Neural progenitor cell (in vitro differentiated cells): Measurements from ENCODE around the gene FBP2. TPM values are rescaled to one million over a fixed set of nuclear protein-coding genes. Genes with fewer than 3 reads are reported as not detected.
A peak's percentile ranks its signal among the peaks of the same experiment; 100 is the strongest.

ENCODE experiments used
- DNase-seq: peaks from one replicate; pipeline ENCODE4 v3.0.0-alpha.2; 2016; ENCODE audit warnings: low spot score
- H2AFZ ChIP-seq: fragments of 200-600 bp; sonication (generic); replicated peaks from 2 replicates; pipeline ENCODE4 v1.6.1; 2016; ENCODE audit warnings: antibody characterized with exemption
- H3F3A ChIP-seq: fragments of 200-600 bp; sonication (generic); 2 replicates; pipeline ENCODE4 v1.6.1; 2016; ENCODE audit warnings: antibody characterized with exemption, low read depth
- H3K27ac ChIP-seq: fragments of 200-600 bp; sonication (generic); 2 replicates; pipeline ENCODE4 v1.5.1; 2016; ENCODE audit warnings: mild to moderate bottlenecking
- H3K27me3 ChIP-seq: fragments of 200-600 bp; sonication (generic); 2 replicates; pipeline ENCODE4 v1.6.1; 2016; ENCODE audit warnings: mild to moderate bottlenecking, moderate library complexity
- H3K36me3 ChIP-seq: fragments of 200-600 bp; sonication (generic); 2 replicates; pipeline ENCODE4 v1.5.1; 2016
- H3K4me1 ChIP-seq: fragments of 200-600 bp; sonication (generic); 2 replicates; pipeline ENCODE4 v1.6.1; 2016; ENCODE audit warnings: mixed run types
- H3K4me2 ChIP-seq: fragments of 200-600 bp; sonication (generic); 2 replicates; pipeline ENCODE4 v1.6.1; 2016
- H3K4me3 ChIP-seq: fragments of 200-600 bp; sonication (generic); 2 replicates; pipeline ENCODE4 v1.5.1; 2016
- H3K79me2 ChIP-seq: fragments of 200-600 bp; sonication (generic); 2 replicates; pipeline ENCODE4 v1.6.1; 2016; ENCODE audit warnings: low read depth
- H3K9ac ChIP-seq: fragments of 200-600 bp; sonication (generic); 2 replicates; pipeline ENCODE4 v1.6.1; 2016
- H3K9me3 ChIP-seq: fragments of 200-600 bp; sonication (generic); 2 replicates; pipeline ENCODE4 v1.5.1; 2016; ENCODE audit warnings: low read depth
- H4K20me1 ChIP-seq: fragments of 200-600 bp; sonication (generic); 2 replicates; pipeline ENCODE4 v1.6.1; 2016; ENCODE audit warnings: low read depth
- H3K27ac Mint-ChIP-seq: 3 replicates; pipeline ENCODE4 v1.8.0; 2021; ENCODE audit warnings: mixed read lengths
- H3K27me3 Mint-ChIP-seq: 2 replicates; pipeline ENCODE4 v1.8.0; 2022; ENCODE audit warnings: low read depth, mild to moderate bottlenecking, inconsistent platforms, moderate library complexity, mixed read lengths; ENCODE audit not compliant: insufficient read depth
- H3K36me3 Mint-ChIP-seq: 3 replicates; pipeline ENCODE4 v1.8.0; 2021; ENCODE audit warnings: mixed read lengths
- H3K4me1 Mint-ChIP-seq: 3 replicates; pipeline ENCODE4 v1.8.0; 2021; ENCODE audit warnings: mixed read lengths
- H3K4me3 Mint-ChIP-seq: 3 replicates; pipeline ENCODE4 v1.8.0; 2021; ENCODE audit warnings: mild to moderate bottlenecking, moderate library complexity, mixed read lengths
- H3K9me3 Mint-ChIP-seq: 3 replicates; pipeline ENCODE4 v1.8.0; 2020; ENCODE audit warnings: mixed read lengths
- EZH2 ChIP-seq: fragments of 200-600 bp; sonication (generic); IDR thresholded peaks from 2 replicates; pipeline ENCODE4 v1.6.1; 2017; ENCODE audit warnings: antibody characterized with exemption, mild to moderate bottlenecking, moderate library complexity
- EZH2phosphoT487 ChIP-seq: fragments of 200-600 bp; sonication (generic); IDR thresholded peaks from 2 replicates; pipeline ENCODE4 v1.6.1; 2017; ENCODE audit warnings: antibody characterized with exemption
- total RNA-seq: library from RNA; depleted of rRNA; stranded (reverse); fragments of >200 nt; gene quantifications from 2 replicates; pipeline ENCODE4 v1.2.3, GENCODE V29; 2015; ENCODE audit warnings: low replicate concordance
- TF ChIP-seq, protein P1 (sequence below): fragments of 200-600 bp; sonication (generic); IDR thresholded peaks from 2 replicates; pipeline ENCODE4 v1.5.1; 2017; ENCODE audit warnings: antibody characterized with exemption, mild to moderate bottlenecking

Gene FBP2
- total RNA-seq, 1 donor from 2014 or later: not detected

DNA sequence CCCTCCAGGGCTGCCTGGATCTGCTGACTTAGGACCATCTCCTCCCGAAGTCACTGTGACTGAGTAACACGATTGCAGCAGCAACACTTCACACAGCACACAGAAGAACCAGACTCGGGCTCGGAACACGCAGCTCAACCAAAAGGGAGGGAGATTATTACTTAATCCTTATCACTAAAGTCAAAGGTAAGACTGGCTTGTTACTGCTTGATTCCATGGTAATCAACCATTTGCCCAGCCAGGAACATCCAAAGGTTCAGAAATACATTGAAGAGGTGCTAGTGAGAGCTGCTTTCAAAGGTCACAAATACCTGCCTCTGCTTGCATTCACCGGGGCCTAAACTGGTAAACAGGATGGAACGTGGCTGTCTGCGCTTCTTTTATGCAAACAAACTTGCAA is 38.0 kb upstream of the FBP2 start:
- Mint-ChIP-seq H3K9me3 (no peaks in the 10 kb centered on the region), H3K4me3 (no peak overlapping the region)
- H3K9ac ChIP-seq: no peak overlapping the region

DNA sequence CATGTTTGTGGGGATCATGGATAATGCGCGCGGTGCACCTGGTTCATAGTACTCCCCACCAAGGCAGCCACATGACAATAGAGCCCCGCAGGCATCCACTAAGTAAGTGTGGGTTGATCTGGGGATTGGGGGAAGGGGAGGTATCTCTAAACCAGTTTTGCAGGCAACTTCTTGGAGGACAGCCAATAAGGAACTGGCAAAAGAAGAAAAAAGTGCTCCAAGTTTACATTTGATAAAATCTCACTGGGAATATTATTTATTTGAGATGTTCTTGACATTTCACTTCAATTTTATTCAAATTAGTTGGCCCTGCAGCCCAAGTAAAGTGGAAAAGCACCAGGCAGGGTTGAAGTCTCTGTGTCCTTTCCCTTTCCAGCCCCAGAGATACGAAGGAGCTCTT is 37.2 kb upstream of the FBP2 start:
- no peak overlapping the region for H2AFZ ChIP-seq
- Mint-ChIP-seq H3K27me3 (peaks cover 19% of the 10 kb centered on the region), H3K4me1 (peaks cover 12% of the 10 kb centered on the region), H3K4me3 (no peak overlapping the region), H3K27ac (no peak overlapping the region), H3K9me3 (no peaks in the 10 kb centered on the region), H3K36me3 (no peaks in the 10 kb centered on the region)
- no peaks in the 10 kb centered on the region for H3K36me3 ChIP-seq
- no peaks in the 10 kb centered on the region for H3F3A ChIP-seq
- peak; percentile 26 for DNase-seq
- H3K4me1 ChIP-seq: peaks cover 7% of the 10 kb centered on the region
- H4K20me1 ChIP-seq: no peaks in the 10 kb centered on the region
- H3K9ac ChIP-seq: no peak overlapping the region
- no peaks in the 10 kb centered on the region for H3K9me3 ChIP-seq
- no peaks in the 10 kb centered on the region for H3K79me2 ChIP-seq
- H3K27me3 ChIP-seq: peaks cover 14% of the 10 kb centered on the region
- H3K4me3 ChIP-seq: no peak overlapping the region
- H3K4me2 ChIP-seq: peak overlapping the region; percentile 27
- TF ChIP-seq, protein P1, sequence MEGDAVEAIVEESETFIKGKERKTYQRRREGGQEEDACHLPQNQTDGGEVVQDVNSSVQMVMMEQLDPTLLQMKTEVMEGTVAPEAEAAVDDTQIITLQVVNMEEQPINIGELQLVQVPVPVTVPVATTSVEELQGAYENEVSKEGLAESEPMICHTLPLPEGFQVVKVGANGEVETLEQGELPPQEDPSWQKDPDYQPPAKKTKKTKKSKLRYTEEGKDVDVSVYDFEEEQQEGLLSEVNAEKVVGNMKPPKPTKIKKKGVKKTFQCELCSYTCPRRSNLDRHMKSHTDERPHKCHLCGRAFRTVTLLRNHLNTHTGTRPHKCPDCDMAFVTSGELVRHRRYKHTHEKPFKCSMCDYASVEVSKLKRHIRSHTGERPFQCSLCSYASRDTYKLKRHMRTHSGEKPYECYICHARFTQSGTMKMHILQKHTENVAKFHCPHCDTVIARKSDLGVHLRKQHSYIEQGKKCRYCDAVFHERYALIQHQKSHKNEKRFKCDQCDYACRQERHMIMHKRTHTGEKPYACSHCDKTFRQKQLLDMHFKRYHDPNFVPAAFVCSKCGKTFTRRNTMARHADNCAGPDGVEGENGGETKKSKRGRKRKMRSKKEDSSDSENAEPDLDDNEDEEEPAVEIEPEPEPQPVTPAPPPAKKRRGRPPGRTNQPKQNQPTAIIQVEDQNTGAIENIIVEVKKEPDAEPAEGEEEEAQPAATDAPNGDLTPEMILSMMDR: no peak
- no peak for TF ChIP-seq EZH2phosphoT487
- TF ChIP-seq EZH2: no peak
- H3K27ac ChIP-seq: no peak overlapping the region

More for the DNA sequence above, 38.0 kb upstream of the FBP2 start:
- Mint-ChIP-seq H3K36me3 (no peaks in the 10 kb centered on the region), H3K27me3 (peaks cover 17% of the 10 kb centered on the region), H3K27ac (no peak overlapping the region), H3K4me1 (peaks cover 12% of the 10 kb centered on the region)
- Histone ChIP-seq H4K20me1 (no peaks in the 10 kb centered on the region), H3K9me3 (no peaks in the 10 kb centered on the region), H2AFZ (no peak overlapping the region), H3K4me1 (peaks cover 7% of the 10 kb centered on the region), H3K79me2 (no peaks in the 10 kb centered on the region), H3K36me3 (no peaks in the 10 kb centered on the region), H3K27ac (no peak overlapping the region), H3K4me3 (no peak overlapping the region), H3K4me2 (no peak overlapping the region), H3K27me3 (peaks cover 22% of the 10 kb centered on the region), H3F3A (no peaks in the 10 kb centered on the region)
- DNase-seq: no peak
- TF ChIP-seq, protein P1: no peak
- no peak for TF ChIP-seq EZH2
- no peak for TF ChIP-seq EZH2phosphoT487

DNA sequence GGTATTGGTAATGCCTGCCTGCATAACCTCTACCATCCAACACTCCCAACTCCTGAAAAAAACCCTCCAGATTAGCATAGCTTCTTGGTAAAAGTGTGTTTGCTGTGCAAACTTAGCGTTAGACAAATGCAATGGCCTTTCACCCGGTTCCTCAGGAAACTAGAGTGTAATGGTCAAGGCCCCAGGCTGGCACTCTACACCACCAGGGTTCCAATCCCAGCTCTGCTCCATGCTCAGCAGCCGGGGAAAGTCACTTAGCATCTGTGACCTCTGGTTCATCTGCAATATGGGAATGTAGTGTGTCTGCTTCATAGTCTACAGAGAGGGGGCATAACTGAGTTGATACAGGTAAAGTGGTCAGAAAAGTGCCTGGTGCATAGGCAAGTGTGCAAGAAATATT is 36.7 kb upstream of the FBP2 start:
- Histone ChIP-seq H3K36me3 (no peaks in the 10 kb centered on the region), H4K20me1 (no peaks in the 10 kb centered on the region), H2AFZ (no peak overlapping the region), H3K79me2 (no peaks in the 10 kb centered on the region), H3K4me2 (no peak overlapping the region), H3K9me3 (no peaks in the 10 kb centered on the region), H3K27me3 (peaks cover 9% of the 10 kb centered on the region), H3F3A (no peaks in the 10 kb centered on the region), H3K27ac (no peak overlapping the region), H3K9ac (no peak overlapping the region), H3K4me1 (peaks cover 7% of the 10 kb centered on the region), H3K4me3 (no peak overlapping the region)
- Mint-ChIP-seq H3K4me1 (peaks cover 12% of the 10 kb centered on the region), H3K9me3 (no peaks in the 10 kb centered on the region), H3K4me3 (no peak overlapping the region), H3K27ac (no peak overlapping the region), H3K36me3 (no peaks in the 10 kb centered on the region), H3K27me3 (peaks cover 21% of the 10 kb centered on the region)
- TF ChIP-seq EZH2 (no peak), EZH2phosphoT487 (no peak)
- TF ChIP-seq, protein P1: no peak
- DNase-seq: no peak
